H1 (cell line): Measurements from ENCODE around the gene LHCGR.

Experiments
- BRCA1 ChIP-seq: IDR thresholded peaks from 2 replicates; pipeline ENCODE4 v1.6.1; 2012; ENCODE audit warnings: low read depth, low read length, improper control_type of control experiment
- CEBPB ChIP-seq: IDR thresholded peaks from 2 replicates; pipeline ENCODE4 v1.6.1; 2012; ENCODE audit warnings: low read depth, low read length
- CREB1 ChIP-seq: IDR thresholded peaks from 2 replicates; pipeline ENCODE4 v1.6.1; 2012; ENCODE audit warnings: inconsistent platforms
- EP300 ChIP-seq, 2 experiments: IDR thresholded peaks; 1 replicate in 1 of 2; 2 replicates in 1 of 2; pipeline ENCODE4 v1.6.1; 2011 to 2012; ENCODE audit warnings: low read depth in 2 of 2, low read length in 2 of 2, mild to moderate bottlenecking in 2 of 2, borderline replicate concordance in 1 of 2, inconsistent platforms in 1 of 2, moderate library complexity in 1 of 2
- JUN ChIP-seq: IDR thresholded peaks from 2 replicates; pipeline ENCODE4 v1.6.1; 2011; ENCODE audit warnings: low read depth, mild to moderate bottlenecking, improper control_type of control experiment, low read length
- MAFK ChIP-seq: IDR thresholded peaks from 2 replicates; pipeline ENCODE4 v1.6.1; 2012; ENCODE audit warnings: low read depth, mild to moderate bottlenecking, improper control_type of control experiment, low read length
- NANOG ChIP-seq: IDR thresholded peaks from 2 replicates; pipeline ENCODE4 v1.6.1; 2011; ENCODE audit warnings: low read length, low read depth, mild to moderate bottlenecking, inconsistent platforms; ENCODE audit not compliant: insufficient read depth, poor library complexity, severe bottlenecking
- RFX5 ChIP-seq: IDR thresholded peaks from 2 replicates; pipeline ENCODE4 v1.6.1; 2011; ENCODE audit warnings: low read depth, low read length, improper control_type of control experiment, borderline replicate concordance
- TAF1 ChIP-seq: IDR thresholded peaks from 2 replicates; pipeline ENCODE4 v1.6.1; 2011; ENCODE audit warnings: mild to moderate bottlenecking, low read depth, low read length
- TF ChIP-seq, protein P1 (sequence below), 3 experiments: IDR thresholded peaks; 1 replicate in 2 of 3; 2 replicates in 1 of 3; pipeline versions ENCODE4 v1.5.1 to v1.6.1; 2011; ENCODE audit warnings: low read length in 3 of 3, mild to moderate bottlenecking in 3 of 3, inconsistent platforms in 2 of 3, low read depth in 1 of 3, moderate library complexity in 1 of 3; ENCODE audit not compliant: insufficient read depth in 1 of 3; ENCODE audit errors: control extremely low read depth in 1 of 3
- TF ChIP-seq, protein P2 (sequence below): IDR thresholded peaks from 2 replicates; pipeline ENCODE4 v1.6.1; 2012; ENCODE audit warnings: inconsistent platforms

DNA sequence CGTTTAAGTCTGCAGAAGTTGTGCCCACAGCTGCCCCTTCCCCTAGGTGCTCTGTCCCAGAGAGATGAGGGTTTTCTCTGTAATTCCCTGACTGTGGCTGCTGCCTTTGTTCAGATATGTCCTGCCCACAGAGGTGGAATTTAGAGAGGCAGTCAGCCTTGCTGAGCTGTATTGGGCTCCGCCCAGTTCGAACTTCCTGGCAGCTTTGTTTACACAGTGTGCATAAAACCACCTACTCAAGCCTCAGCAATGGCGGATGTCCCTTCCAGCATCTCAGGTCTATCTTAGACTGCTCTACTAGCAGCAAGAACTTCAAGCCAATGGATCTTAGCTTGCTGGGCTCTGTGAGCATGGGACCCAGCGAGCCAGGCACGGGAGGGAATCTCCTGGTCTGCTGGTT, 48.1 kb downstream of the LHCGR start:
- TF ChIP-seq CEBPB (no peak), CREB1 (no peak), BRCA1 (no peak), NANOG (no peak), EP300 (IDR thresholded peaks at IDR 0.05; ENCODE audit: borderline replicate concordance in 1 of 2, low read depth in 2 of 2, low read length in 2 of 2) (no peak), RFX5 (no peak), MAFK (no peak), JUN (no peak), TAF1 (no peak)
- TF ChIP-seq, protein P1, sequence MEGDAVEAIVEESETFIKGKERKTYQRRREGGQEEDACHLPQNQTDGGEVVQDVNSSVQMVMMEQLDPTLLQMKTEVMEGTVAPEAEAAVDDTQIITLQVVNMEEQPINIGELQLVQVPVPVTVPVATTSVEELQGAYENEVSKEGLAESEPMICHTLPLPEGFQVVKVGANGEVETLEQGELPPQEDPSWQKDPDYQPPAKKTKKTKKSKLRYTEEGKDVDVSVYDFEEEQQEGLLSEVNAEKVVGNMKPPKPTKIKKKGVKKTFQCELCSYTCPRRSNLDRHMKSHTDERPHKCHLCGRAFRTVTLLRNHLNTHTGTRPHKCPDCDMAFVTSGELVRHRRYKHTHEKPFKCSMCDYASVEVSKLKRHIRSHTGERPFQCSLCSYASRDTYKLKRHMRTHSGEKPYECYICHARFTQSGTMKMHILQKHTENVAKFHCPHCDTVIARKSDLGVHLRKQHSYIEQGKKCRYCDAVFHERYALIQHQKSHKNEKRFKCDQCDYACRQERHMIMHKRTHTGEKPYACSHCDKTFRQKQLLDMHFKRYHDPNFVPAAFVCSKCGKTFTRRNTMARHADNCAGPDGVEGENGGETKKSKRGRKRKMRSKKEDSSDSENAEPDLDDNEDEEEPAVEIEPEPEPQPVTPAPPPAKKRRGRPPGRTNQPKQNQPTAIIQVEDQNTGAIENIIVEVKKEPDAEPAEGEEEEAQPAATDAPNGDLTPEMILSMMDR (IDR thresholded peaks at IDR 0.05; ENCODE audit: control extremely low read depth in 1 of 3, insufficient read depth in 1 of 3, low read depth in 1 of 3, low read length in 3 of 3), result no peak
- TF ChIP-seq, protein P2, sequence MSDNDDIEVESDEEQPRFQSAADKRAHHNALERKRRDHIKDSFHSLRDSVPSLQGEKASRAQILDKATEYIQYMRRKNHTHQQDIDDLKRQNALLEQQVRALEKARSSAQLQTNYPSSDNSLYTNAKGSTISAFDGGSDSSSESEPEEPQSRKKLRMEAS, result no peak
